HG03442 (cell line): ENCODE results near the gene C10orf67.
"Not testable (repeated sequence)": the region's sequence is repeated elsewhere in the genome, so short reads cannot be mapped to it uniquely, and the experiment has no call there.

Experiments
- ATAC-seq: cut with Tn5 transposase; IDR thresholded peaks from one replicate; pipeline ENCODE4 v1.9.1; 2021; ENCODE audit warnings: mild to moderate bottlenecking, moderate library complexity; ENCODE audit not compliant: unreplicated experiment

The C10orf67 gene

DNA sequence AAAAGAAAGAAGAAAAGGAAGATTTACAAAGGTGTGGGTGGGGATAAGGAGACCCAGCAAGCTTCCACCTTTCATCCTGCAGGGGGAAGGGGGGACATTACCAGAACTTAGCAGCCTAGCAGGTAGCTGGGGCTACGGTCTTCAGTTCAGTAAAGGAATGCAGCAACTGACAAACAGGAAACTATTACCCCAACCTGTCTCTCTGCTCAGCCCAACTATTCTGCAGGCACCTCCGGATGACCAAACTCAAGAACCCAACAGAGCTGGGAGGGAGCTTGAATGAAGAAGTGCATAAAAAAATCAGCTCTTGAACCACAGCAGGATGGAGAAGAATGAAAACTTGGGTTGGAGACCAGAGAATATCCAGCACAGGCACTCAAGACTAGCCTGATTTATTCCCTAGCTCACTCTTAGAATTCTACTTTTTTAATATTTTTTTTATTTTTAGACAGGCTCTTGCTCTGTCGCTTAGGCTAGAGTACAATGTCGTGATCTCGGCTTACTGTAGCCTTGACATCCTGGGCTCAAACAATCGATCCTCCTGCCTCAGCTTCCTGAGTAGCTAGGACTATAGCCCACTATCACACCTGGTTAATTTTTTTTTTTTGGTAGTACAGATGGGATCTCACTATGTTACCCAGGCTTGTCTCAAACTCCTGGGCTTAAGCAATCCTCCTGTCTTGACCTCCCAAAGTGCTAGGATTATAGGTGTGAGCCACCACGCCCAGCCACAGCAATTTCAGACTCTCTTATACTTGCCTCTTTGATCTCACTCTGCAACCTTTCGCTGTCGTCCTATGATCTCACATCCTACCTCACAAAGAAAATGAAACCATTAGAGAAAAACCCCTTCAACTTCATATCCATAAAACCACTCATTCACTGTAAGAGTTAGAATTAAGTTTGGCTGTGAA lies 18.5 kb upstream of the C10orf67 start:
- ATAC-seq = peak; percentile 49

DNA sequence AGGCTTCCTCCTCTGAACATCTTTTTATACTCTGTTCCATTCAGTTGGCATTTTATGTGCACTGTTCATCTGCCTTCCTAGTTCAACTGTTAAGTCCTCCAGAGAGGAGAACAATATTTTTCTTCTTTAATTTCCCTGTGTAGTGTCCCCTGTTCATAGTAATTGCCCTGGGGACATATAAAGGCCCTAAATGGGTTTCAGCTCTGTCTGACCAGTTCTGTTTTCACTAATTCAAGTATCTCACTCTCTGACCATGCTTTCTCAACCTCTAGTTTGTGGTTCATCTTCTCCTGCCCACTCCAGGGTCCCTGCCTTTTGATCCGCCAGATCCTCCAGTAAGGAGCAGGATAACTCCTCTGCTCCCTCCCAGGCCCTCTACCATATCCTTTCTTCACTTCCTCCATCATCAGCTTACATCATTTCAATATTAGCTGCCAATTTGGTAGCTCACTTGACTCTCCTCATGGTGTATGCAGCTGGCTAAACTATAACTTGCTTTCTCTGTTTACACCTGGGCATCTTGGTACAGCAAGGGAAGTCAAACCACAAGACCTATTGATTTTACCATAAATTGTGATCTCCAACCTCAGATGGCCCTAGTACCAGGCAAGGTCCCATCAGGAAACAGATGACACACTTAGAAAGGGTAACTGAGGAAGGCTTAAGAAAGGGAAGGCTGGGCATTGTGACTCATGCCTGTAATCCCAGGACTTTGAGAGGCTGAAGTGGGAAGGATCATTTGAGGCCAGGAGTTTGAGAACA lies 17.7 kb upstream of the C10orf67 start:
- ATAC-seq = peak; percentile 39

DNA sequence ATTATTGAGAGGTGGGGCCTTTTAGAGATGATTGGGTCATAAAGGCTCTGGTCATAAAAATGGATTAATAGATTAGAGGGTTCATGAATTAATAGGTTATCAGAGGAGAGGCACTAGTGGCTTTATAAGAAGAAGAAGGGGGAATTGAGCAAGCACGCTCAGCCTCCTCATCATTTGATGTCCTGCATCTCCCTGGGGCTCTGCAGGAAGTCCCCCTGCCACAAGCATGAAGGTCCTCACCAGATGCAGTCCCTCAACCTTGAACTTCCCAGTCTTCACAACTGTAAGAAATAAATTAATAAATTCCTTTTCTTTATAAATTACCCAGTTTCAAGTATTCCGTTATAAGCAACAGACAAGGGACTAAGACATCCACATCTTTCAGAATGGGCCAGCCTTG lies 17.1 kb upstream of the C10orf67 start:
- ATAC-seq = no peak

DNA sequence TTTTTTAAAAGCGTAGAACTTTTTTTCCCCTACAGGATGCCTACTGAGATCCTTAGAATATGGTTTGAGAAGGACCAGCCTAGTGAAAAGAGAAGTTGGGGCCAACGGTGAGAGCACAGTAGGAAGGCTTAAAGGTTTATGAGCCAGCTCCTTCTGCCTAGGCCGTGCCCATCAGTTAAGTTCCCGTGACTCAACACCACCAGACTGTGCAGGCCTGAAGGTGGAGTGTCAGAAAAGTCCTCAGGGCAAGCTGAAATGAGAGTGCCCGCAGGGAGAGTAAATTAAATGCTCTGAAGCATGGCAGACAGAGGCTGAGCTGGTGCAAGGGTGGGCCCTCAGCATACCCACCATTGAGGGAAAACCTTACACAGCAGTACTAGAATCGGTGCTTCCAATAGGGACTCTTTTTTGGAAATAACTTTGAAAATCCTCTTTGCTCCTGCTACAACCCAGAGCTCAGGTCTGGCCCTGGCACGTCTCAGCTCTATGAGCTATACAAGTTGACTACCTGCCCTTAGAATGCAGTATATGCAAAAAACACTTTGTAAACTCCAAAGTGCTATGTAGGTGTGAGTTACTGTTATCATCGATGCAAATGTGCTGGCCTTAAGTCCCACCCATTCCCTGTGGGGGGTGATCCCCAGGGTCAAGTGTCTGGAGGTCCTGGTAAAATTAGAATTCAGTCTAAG lies 15.2 kb upstream of the C10orf67 start:
- ATAC-seq = no peak

DNA sequence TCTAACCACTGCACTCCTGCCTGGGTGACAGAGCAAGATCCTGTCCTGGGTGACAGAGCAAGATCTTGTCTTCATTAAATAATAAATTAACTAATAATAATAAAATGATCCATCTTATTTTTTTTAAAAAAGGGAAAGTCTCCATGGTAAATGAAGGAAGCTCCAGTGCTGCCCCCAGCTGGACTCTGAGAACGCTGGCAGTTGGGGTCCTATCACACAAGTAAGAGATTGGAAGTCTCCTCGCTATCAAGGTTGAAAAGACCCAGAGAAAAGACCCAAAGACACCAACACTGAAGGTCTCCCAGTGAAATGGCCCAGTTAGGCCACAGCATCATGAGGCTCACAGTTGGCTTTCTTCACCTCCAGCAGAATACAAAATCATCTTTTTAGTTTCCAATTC lies 13.8 kb upstream of the C10orf67 start:
- no peak for ATAC-seq

DNA sequence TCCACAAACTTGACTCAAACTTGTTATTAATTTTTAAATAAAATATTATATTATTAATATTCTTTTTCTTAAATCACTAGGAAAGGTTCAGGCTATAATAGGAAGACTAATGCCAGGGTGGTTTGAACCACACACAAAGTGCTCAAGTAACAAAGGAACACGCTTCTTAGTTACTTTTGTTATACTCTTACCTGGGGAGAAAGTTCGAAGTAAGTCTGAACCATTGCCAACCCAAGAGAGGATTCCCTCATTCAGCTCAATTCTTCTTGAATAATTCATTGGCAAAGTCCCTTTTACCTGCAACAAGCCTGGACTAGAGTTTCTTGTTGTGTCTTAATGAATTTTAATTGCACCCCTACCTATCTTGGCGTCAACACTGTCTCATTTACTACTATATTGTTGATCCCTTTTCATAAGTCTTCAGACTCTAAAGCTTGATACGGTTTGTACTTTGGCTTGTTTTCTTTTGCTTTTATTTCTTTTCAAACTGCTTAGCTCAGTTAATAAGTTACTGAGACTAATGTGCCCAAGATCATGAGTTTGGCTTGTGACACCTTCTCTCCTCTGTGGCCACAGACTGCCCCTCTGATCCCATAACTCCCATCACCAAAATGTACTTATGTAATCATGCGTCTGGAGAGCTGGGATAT lies 10.2 kb upstream of the C10orf67 start:
- ATAC-seq = no peak

DNA sequence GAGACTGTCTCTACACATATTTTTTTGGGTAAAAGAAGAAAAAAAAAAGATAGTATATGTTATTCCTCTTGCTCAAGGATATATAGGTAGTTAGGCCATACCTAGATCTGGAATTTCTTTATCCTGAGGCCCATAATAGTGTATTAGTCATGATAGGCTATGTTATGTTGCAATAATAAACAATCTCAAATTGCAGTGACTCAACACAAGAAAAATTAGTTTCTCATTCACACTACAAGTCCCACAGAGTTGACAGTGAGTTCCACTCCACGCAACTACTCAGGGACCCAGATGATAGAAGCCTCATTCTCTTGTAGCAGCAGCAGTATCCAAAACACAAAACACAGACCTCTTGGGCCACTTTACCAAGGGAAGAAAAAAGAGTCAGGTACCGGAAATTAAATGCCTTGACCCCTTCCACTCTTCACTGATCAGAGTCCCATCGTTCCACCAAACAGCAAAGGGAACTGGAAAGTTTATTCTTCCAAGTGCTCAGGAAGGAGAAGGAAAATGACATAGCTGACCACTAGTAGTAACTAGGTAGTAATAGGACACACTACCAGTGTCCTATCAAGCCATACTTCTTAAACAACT lies 7.4 kb upstream of the C10orf67 start:
- no peak for ATAC-seq

DNA sequence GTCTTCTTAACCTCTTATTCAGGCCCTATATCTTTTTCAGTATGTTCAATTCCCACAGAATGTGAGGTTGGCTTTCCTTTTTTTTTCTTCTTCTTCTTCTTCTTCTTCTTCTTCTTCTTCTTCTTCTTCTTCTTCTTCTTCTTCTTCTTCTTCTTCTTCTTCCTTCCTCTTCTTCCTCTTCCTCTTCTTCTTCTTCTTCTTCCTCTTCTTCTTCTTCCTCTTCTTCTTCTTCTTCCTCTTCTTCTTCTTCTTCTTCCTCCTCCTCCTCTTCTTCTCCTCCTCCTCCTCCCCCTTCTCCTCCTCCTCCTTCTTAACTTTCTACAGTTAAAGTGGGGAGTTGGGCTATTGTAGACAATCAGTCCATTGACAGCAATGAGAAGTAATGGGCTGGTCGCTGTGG lies 6.1 kb upstream of the C10orf67 start:
- ATAC-seq = not testable (repeated sequence)

DNA sequence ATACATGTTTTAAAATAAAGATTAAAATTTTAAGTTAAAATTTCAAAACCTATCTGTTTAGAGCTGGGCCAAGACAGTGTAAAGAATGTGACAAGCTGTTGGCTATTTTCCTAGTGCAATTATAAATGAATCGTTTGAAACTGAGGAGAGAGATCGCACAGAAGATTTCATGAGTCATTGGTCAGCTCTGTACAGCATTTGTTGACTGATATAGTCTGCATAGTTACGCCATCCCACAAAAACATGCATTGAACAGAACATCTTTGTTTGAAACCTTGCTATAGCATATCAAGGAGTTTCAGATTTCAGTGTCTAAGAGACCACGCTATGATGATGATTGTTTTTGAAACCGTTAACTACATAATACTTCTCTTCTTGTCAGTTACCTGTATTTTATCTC lies 1.3 kb upstream of the C10orf67 start:
- no peak for ATAC-seq

DNA sequence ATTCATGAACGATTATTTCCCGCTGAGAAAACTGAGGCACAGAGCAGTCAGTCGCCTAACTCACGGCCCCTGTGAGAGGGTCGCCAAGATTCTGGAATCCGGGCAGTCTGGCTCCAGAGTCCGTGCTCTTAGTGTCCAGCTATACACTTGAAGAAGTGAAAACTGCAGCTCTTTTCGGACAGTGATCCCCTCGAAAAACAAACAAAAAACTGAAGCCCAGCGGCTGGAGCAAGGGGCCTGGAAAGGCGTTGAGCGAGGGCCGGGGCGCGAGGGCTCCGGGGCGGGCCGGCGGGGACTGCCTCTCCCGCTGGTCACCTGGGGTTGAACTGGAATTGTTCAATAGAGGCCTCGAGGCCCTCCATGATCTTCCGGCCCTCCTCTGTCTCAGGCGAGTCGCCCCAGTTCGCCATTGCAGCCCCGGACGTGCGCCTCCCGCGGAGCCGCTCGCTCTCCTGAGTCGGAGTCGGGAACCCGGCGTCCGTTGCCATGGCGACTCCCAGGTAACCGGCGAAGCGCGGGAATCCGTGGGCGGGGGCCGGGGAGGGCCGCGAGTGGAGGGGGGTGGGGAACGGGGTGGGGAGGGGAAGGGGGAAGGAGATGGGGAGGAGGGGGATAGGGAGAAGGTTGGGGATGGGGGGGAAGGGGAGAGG lies 881 bp downstream of the C10orf67 start:
- ATAC-seq = no peak

DNA sequence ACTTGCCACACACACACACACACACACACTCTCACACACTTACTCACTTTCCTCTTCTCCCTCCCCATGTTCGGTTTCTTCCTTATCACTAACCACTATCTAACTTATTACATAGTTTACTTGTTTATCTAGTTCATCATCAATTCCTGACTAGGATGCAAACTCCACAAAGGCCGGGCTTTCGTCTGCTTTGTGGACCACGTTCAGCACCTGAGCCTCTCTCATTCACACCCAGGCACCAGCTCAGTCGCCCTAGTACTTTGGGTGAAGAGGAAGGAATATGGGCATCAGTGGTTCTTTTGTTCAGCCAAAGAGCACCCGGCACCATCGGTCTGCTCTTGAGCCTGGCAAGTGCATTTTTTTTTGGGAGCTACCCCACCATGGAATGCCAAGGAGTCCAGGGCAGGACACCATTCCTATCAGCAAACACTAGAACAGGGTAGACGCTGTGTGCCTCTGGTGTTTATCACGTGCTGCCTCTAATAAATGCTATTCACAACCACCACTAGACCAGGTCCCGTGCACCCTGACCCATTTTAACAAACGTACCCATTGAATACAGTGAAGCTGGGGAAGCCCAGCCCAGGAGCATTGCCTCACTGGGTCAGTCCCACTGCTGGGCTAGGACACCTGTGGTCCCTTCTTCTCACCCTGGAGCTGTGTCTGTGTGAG lies 2.2 kb downstream of the C10orf67 start:
- no peak for ATAC-seq

DNA sequence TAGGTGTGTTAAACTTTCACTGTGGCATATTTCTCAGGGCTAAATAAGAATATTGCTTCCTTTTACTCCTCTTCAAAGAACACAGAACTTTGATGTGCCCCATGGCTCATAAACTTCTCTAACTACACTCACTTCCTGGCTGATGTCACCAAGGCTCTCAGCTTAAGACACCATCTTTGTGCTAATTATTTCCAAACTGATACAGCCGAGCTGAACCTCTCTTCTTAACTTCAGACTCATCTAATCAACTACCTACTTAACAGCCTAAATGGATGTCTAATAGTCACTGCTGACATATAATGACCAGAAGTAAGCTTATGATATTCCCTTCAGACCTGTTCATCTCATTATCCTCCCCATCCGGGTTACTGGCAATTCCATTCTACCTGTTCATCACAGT lies 3.6 kb downstream of the C10orf67 start:
- ATAC-seq = no peak

DNA sequence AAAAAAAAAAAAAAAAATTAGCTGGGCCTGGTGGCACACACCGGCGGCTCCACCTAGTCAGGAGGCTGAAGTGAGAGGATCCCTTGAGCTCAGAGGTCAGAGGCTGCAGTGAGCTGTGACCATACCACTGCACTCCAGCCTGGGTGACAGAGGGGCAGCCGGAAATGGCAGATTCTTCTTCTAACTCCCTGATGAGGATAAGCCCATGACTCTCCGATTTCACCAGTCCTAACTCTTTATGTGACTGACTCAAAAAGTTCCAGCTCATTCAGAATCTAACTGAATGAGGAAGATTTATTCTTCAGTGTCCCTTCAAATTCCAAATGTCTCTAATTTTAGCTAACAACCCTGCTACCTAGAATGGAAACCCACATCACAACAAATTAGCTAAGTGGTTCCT lies 4.2 kb downstream of the C10orf67 start:
- no peak for ATAC-seq

DNA sequence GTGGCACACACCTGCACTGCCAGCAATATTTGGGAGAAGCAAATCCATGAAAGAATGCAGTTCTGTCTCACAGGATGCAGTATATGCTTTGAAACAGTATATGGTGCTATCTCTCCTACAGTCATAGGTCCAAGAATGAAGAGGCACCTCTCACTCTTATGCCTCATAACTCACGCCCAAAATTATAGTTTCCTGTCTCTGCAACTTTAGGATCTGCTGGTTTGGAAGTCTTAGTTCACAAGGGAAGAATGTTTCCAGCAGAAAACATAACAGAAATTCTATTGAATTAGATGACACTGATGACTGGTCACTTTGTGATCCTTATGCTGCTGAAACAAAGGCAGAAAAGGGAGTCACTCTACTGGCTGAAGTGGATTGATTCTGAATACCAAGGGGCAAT lies 5.7 kb downstream of the C10orf67 start:
- no peak for ATAC-seq

DNA sequence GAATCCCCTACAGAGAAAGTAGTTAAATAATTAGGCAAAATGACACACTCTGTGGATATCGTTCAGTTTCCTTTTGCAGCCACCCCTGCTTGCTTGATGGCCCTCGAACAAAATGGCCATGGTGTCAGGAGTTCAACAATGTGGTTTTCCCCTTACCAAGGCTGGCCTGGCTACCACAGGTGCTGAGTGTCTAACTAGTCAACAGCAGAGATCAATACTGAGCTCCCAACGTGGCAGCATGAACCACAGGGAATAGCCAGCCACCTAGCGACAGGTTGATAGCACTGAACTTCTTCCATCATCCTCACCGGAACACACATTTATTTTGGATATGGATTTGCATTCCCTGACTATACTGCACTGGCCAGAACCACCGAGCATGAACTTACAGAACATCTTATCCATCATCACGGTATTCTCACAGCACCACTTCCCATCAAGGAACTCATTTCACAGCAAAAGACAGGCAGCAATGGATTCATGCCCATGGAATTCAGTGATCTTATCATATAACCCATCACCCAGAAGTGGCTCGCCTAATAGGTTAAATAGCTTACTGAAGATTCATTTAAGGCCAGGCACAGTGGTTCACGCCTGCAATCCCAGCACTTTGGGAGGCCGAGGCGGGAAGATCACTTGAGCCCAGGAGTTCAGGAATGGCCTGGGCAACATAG lies 6.3 kb downstream of the C10orf67 start:
- ATAC-seq = no peak

DNA sequence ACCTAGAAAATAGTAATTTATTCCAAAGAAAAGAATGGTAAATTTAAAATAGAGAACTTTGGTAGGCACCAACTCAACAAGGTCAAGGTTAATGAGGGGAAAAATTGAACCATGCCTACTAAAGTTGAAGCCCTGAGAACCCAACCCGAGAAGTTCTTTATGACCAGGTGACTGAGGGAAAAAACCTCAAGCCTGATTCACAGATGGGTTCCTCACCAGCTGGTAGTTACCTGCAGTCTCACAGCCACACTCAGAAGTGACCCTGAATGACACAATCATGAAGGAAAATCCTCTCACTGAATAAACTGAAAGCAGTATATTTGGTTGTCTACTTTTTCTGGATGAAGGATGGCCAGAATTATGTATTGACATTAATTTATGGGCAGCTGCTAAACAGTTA lies 7.0 kb downstream of the C10orf67 start:
- no peak for ATAC-seq

DNA sequence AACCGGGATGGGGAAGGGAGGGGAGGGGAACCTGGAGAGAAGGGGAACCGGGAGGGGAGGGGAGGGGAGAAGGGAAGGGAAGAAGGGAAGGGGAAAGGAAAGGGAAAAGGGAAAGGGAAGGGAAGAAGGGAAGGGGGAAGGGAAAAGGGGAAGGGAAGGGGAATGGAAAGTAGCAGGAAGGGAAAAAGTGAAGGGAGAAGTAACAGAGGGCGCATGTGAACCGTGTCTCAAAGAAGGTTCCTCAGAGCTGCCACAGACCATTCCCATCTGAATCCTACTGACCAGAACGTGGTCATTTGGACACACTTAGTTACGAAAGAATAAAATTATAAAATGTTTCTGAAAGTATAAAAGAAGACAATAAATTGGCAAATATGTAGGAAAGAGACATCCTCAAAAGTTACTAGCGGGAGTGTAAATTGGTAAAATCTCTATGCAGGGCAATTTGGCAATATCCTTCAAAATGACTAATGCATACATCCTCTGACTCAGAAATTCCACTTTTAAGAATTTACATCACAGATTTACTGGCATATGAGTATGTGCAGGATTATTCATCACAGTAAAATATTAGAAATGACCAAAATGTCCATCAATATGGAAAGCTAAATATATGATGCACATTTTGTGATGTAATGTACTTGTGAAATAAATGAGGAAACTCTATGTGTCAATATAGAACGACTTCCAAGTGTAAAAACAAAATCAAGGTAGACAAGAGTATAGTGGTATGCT lies 12.9 kb downstream of the C10orf67 start:
- ATAC-seq = no peak

DNA sequence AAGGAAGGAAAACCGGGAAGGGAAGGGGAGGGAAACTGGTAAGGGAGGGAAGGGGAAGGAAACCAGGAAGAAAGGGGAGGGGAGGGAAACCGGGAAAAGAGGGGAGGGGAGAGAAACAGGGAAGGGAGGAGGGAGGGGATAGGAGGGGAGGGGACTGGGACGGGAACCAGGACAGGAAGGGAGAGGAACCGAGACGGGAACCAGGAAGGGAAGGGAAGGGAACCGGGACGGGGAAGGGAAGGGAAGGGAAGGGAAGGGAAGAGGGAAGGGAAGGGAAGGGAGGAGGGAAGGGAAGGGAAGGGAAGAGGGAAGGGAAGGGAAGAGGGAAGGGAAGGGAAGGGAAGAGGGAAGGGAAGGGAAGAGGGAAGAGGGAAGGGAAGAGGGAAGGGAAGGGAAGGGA lies 13.6 kb downstream of the C10orf67 start:
- ATAC-seq = no peak
